Breast epithelium (tissue), 3 donors: ENCODE results near the gene DPYD.

Experiments
- CTCF ChIP-seq, 3 donors: fragments of 450-650 bp; IDR thresholded peaks; one replicate each; pipeline ENCODE4 v1.5.1; 2016 to 2017; ENCODE audit warnings: antibody characterized with exemption in 3 of 3, mild to moderate bottlenecking in 3 of 3, moderate library complexity in 3 of 3
- POLR2A ChIP-seq: fragments of 450-650 bp; IDR thresholded peaks from one replicate; pipeline ENCODE4 v1.6.1; 2016; ENCODE audit warnings: antibody characterized with exemption, mild to moderate bottlenecking, moderate library complexity
- POLR2AphosphoS5 ChIP-seq, 3 donors: sonication (generic); formaldehyde crosslinking; IDR thresholded peaks; one replicate each; pipeline ENCODE4 v1.6.1; 2017; ENCODE audit warnings: antibody characterized with exemption in 3 of 3

DNA sequence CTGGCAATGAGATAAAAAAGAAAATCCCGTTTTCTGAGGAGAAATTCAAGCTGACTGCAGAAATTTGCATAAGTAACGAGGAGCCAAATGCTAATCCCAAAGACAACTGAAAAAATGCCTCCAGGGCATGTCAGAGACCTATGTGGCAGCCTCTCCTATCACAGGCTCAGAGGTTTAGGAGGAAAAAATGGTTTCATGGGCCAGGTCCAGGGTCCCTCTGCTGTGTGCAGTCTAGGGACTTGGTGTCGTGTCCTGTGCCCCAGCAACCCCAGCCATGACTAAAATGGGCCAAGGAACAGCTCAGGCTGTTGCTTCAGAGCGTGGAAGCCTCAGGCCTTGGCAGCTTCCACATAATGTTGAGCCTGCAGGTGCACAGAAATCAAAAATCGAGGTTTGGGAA is 456.5 kb downstream of the DPYD start:
- no peak for TF ChIP-seq CTCF (IDR thresholded peaks at IDR 0.05)
- TF ChIP-seq POLR2A = no peak
- no peak for TF ChIP-seq POLR2AphosphoS5 (IDR thresholded peaks at IDR 0.05)
